ENCODE measurements around the gene GPN2. TPM values are rescaled to one million over a fixed set of nuclear protein-coding genes. Genes with fewer than 3 reads are reported as not detected.

GPN2 gene
- total and polyA plus RNA-seq, 9 of the 15 experiments (the other 6 are each of a cell fraction or from before 2014, with no cell fraction given): 9.9 to 58.8 (median 20.4) TPM

GRCh38 chr1:26826261-26827105 is 63.6 kb downstream of the GPN2 start, which contains the start of gene ZDHHC18 (continued):
- TF ChIP-seq CHAMP1 (IDR thresholded peaks at IDR 0.05) (no peak), PHF8 (IDR thresholded peaks at IDR 0.05; ENCODE audit: borderline replicate concordance, low read length) (peak; percentile 77; the same call in 1 of the 2 replicates), ZNF12 (CRISPR knock-in tag; IDR thresholded peaks at IDR 0.05) (no peak), DPF2 (IDR thresholded peaks at IDR 0.05) (no peak), PTTG1 (tag; IDR thresholded peaks at IDR 0.05; ENCODE audit: low read depth) (no peak), KAT8 (IDR thresholded peaks at IDR 0.05; ENCODE audit: low read depth) (no peak), ADNP (tag; IDR thresholded peaks at IDR 0.05) (no peak), ZBTB9 (CRISPR knock-in tag; IDR thresholded peaks at IDR 0.05) (no peak), SMAD2 (IDR thresholded peaks at IDR 0.05; ENCODE audit: low read depth, low read length) (no peak), MAFG (tag; conservative IDR thresholded peaks at IDR 0.05) (no peak), SREBF2 (CRISPR knock-in tag; IDR thresholded peaks at IDR 0.05) (no peak), RBM14 (IDR thresholded peaks at IDR 0.05; ENCODE audit: borderline replicate concordance, insufficient read depth, low read depth, low read length) (no peak), NCOR1 (IDR thresholded peaks at IDR 0.05) (no peak), ZNF436 (CRISPR knock-in tag; IDR thresholded peaks at IDR 0.05) (no peak), MCM3 (IDR thresholded peaks at IDR 0.05) (no peak), CUX1 (CRISPR knock-in tag; IDR thresholded peaks at IDR 0.05) (no peak), ZKSCAN3 (CRISPR knock-in tag; IDR thresholded peaks at IDR 0.05) (no peak), MBD1 (CRISPR knock-in tag; IDR thresholded peaks at IDR 0.05) (no peak)

All from K562 (cell line).